NCI-H2196 treated with DMSO at 0.1 percent for 48 hours (cell line): ENCODE measurements around the gene ERF.

ENCODE experiments used
- DNase-seq: peaks from one replicate; lab custom pipeline; 2025; ENCODE audit not compliant: unreplicated experiment; lab: John Stamatoyannopoulos, UW

Gene ERF

GRCh38 chr19:42217520-42218437 lies 37.1 kb downstream of the ERF start, which contains the start of gene DEDD2:
Gene DEDD2, minus strand, starts transcription at chr19:42217677. Its CDS starts 670 bp downstream, at chr19:42217007.
- peak; percentile 93 for DNase-seq

GRCh38 chr19:42216653-42217519 lies 38.0 kb downstream of the ERF start:
- DNase-seq = no peak

- DNase-seq = no peak
These were observed 40.0 kb downstream of the ERF start for GRCh38 chr19:42214810-42215485.

GRCh38 chr19:42212886-42213285 lies 42.0 kb downstream of the ERF start:
- no peak for DNase-seq

GRCh38 chr19:42208612-42209011 lies 46.3 kb downstream of the ERF start:
- DNase-seq = peak; percentile 53

- no peak for DNase-seq
These were observed 47.1 kb downstream of the ERF start for GRCh38 chr19:42207767-42208271.

- no peak for DNase-seq
These were observed 47.8 kb downstream of the ERF start for GRCh38 chr19:42206871-42207755.

GRCh38 chr19:42204664-42205063 lies 50.3 kb downstream of the ERF start:
- DNase-seq = no peak

- DNase-seq = no peak
These were observed 51.2 kb downstream of the ERF start for GRCh38 chr19:42203700-42204099.

- DNase-seq = no peak
These were observed 52.5 kb downstream of the ERF start for GRCh38 chr19:42202290-42202880.

GRCh38 chr19:42201489-42202289 lies 53.2 kb downstream of the ERF start:
- DNase-seq = no peak

GRCh38 chr19:42200116-42200715 lies 54.7 kb downstream of the ERF start:
- no peak for DNase-seq

- DNase-seq = no peak
These were observed 55.4 kb downstream of the ERF start for GRCh38 chr19:42199440-42200115.

GRCh38 chr19:42198676-42199439 lies 56.1 kb downstream of the ERF start:
- no peak for DNase-seq
